Epithelial cell of proximal tubule (primary cell): ENCODE results near the gene INF2. TPM values are rescaled to one million over a fixed set of nuclear protein-coding genes. Genes with fewer than 3 reads are reported as not detected.
A peak's percentile ranks its signal among the peaks of the same experiment; 100 is the strongest.

Experiments used
- DNase-seq: peaks from one replicate; pipeline ENCODE4 v3.0.0-alpha.2; 2011; ENCODE audit warnings: low read depth
- H3K4me3 ChIP-seq: 2 replicates; pipeline ENCODE4 v1.5.1; 2011; ENCODE audit warnings: low read depth, mild to moderate bottlenecking, low read length
- CTCF ChIP-seq: conservative IDR thresholded peaks from 2 replicates; pipeline ENCODE4 v1.5.1; 2012; ENCODE audit warnings: low read depth, mild to moderate bottlenecking, low read length
- total RNA-seq: library from RNA; depleted of rRNA; stranded (reverse); fragments of >200 nt; gene quantifications from 2 replicates; pipeline ENCODE4 v1.2.3, GENCODE V29; 2015

INF2 gene
- total RNA-seq, 1 donor from 2014 or later, result 100 TPM

DNA sequence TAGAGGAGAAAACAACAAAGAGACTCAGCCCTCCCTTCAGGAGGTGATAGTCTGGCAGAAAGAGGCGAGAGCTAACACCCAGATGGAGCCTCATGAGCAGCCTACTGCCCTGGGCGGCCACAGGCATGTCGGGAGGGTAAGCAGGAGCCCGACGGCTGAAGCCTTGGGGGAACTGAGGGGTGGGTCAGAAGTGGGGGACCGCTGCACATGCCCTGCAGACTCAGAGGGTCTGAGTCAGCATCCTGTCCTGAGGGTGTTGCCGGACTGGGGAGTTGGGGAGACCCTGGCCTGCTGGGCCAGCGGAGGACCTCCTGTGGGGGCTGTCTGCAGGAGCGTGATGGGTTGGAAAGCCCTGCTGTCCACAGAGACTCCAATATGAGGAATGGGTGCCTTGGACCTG, 15.9 kb upstream of the INF2 start:
- no peak overlapping the region for H3K4me3 ChIP-seq
- DNase-seq, result no peak
- TF ChIP-seq CTCF, result no peak

DNA sequence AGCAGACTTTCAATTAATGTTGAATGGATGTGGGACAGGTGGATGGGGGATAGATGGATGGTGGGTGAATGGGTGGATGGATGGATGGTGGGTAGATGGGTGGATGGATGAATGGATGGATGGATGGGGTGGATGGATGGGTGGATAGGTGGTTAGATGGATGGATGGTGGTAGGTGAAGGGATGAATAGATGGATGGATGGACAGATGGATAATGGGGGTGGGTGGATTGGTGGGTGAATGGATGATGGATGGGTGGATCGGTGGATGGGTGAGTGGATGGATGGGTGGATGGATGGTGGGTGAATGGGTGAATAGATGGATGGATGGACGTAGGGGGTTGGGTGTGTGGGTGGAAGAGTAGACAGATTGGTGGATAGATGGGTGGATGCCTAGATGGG, 14.0 kb upstream of the INF2 start:
- DNase-seq, result no peak

GRCh38 chr14:104676130-104676693, 13.2 kb upstream of the INF2 start:
- no peak for TF ChIP-seq CTCF

More for the DNA sequence above, 14.0 kb upstream of the INF2 start:
- no peak for TF ChIP-seq CTCF
- H3K4me3 ChIP-seq, result no peak overlapping the region

GRCh38 chr14:104676694-104677511, 12.5 kb upstream of the INF2 start:
- no peak for TF ChIP-seq CTCF
- no peak for DNase-seq
- peak overlapping the region; percentile 58 for H3K4me3 ChIP-seq

More at GRCh38 chr14:104676130-104676693, 13.2 kb upstream of the INF2 start:
- DNase-seq, result no peak
- no peak overlapping the region for H3K4me3 ChIP-seq

DNA sequence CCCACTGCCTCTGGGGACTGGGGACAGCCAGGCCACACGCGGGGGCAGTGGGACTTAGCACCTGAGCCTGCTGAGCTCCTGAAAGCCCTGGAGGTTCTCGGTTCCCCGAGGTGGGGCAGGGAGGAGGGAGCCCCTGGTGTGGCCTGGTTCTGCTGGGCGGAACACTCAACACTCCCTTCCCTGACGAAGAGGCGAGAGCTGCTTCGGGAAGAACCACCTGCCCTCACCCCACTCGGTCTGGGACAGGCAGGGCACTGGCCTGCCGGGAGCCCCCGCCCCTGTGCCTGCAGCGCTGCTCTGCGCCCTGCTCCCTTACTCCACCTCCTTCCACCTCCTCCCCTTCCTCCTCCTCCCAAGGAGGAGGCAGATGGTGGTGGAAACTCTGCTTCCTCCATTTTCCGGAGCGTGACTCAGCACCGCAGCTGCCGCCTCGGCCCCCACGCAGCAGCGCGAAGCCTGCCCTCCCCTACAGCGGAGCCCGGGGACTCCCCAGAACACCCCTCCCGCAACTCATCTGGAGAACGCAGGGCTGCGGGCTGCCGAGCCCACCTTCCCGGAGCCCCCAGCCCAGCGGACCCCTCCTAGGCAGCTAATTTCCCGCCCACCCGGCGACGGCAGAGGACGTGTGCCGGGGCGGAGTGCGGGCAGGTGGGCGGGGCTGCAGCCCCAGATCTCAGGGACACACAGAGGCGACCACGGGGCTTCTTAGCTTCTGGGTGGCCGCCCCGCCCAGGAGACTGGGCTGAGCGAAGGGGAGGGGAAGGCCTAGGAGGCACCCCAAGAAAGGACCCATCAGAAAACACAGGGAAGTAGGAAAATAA, 11.7 kb upstream of the INF2 start:
- no peak for DNase-seq
- peak overlapping the region; percentile 58 for H3K4me3 ChIP-seq
- TF ChIP-seq CTCF, result no peak

DNA sequence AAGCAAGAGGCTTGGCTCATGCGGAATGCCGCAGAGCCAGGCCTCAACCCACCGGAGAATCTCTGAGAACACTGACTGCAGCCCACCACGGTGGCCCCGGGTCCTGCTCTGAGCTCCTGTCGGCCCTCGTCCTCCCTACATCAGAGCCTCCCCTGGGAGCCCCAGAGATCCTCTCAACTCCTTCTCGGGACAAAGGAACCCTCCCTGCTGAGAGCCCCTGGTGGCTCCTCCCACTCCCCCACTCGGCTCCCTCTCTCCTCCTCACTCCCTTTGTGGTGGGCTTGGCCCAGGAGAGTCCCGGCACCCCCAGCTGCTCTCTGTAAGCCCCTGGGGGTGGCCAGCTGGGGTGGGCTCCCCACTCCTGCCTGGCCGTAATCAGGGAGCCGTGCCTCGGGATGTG, 11.1 kb upstream of the INF2 start:
- no peak for DNase-seq
- H3K4me3 ChIP-seq, result peak overlapping the region; percentile 58
- TF ChIP-seq CTCF, result no peak
